ENCODE results near the gene SLC44A5. TPM values are rescaled to one million over a fixed set of nuclear protein-coding genes. Genes with fewer than 3 reads are reported as not detected.
"Not testable (repeated sequence)": the region's sequence is repeated elsewhere in the genome, so short reads cannot be mapped to it uniquely, and the experiment has no call there.

Gene SLC44A5
- total RNA-seq: 0.29 TPM

- DNase-seq (ENCODE audit: low spot score): no peak
Observed at GRCh38 chr1:75611014-75611413, at the start of gene SLC44A5. Gene SLC44A5 (minus strand): TSS chr1:75611114. CDS start chr1:75541447, 69,667 bp downstream.

- DNase-seq (ENCODE audit: low spot score): no peak
Observed at GRCh38 chr1:75655931-75656330, 45.0 kb upstream of the SLC44A5 start.

- not testable (repeated sequence) for DNase-seq (ENCODE audit: low spot score)
Observed at GRCh38 chr1:75647183-75647582, 36.3 kb upstream of the SLC44A5 start.

- DNase-seq (ENCODE audit: low spot score): not testable (repeated sequence)
Observed at GRCh38 chr1:75645153-75645552, 34.2 kb upstream of the SLC44A5 start.

- DNase-seq (ENCODE audit: low spot score): no peak
Observed at GRCh38 chr1:75643460-75643859, 32.5 kb upstream of the SLC44A5 start.

GRCh38 chr1:75641325-75641724, 30.4 kb upstream of the SLC44A5 start:
- no peak for DNase-seq (ENCODE audit: low spot score)

- DNase-seq (ENCODE audit: low spot score): no peak
Observed at GRCh38 chr1:75640137-75640536, 29.2 kb upstream of the SLC44A5 start.

GRCh38 chr1:75632350-75632949, 21.5 kb upstream of the SLC44A5 start:
- no peak for DNase-seq (ENCODE audit: low spot score)

- DNase-seq (ENCODE audit: low spot score): no peak
Observed at GRCh38 chr1:75630998-75631397, 20.1 kb upstream of the SLC44A5 start.

- DNase-seq (ENCODE audit: low spot score): no peak
Observed at GRCh38 chr1:75630004-75630594, 19.2 kb upstream of the SLC44A5 start.

GRCh38 chr1:75625795-75626194, 14.9 kb upstream of the SLC44A5 start:
- DNase-seq (ENCODE audit: low spot score): no peak

- DNase-seq (ENCODE audit: low spot score): no peak
Observed at GRCh38 chr1:75618382-75618781, 7.5 kb upstream of the SLC44A5 start.

GRCh38 chr1:75616436-75617433, 5.8 kb upstream of the SLC44A5 start:
- no peak for DNase-seq (ENCODE audit: low spot score)

- no peak for DNase-seq (ENCODE audit: low spot score)
Observed at GRCh38 chr1:75615613-75616435, 4.9 kb upstream of the SLC44A5 start.

- DNase-seq (ENCODE audit: low spot score): no peak
Observed at GRCh38 chr1:75614399-75614756, 3.5 kb upstream of the SLC44A5 start.

- DNase-seq (ENCODE audit: low spot score): no peak
Observed at GRCh38 chr1:75613916-75614315, 3.0 kb upstream of the SLC44A5 start.

- DNase-seq (ENCODE audit: low spot score): no peak
Observed at GRCh38 chr1:75612976-75613375, 2.1 kb upstream of the SLC44A5 start.

GRCh38 chr1:75602486-75602885, 8.4 kb downstream of the SLC44A5 start:
- DNase-seq (ENCODE audit: low spot score): no peak

GRCh38 chr1:75600781-75601180, 10.1 kb downstream of the SLC44A5 start:
- DNase-seq (ENCODE audit: low spot score): no peak

- DNase-seq (ENCODE audit: low spot score): no peak
Observed at GRCh38 chr1:75594327-75594726, 16.6 kb downstream of the SLC44A5 start.

- DNase-seq (ENCODE audit: low spot score): not testable (repeated sequence)
Observed at GRCh38 chr1:75593457-75593856, 17.5 kb downstream of the SLC44A5 start.

GRCh38 chr1:75589637-75590036, 21.3 kb downstream of the SLC44A5 start:
- no peak for DNase-seq (ENCODE audit: low spot score)

Measured in ureter (tissue), 1 donor.